Progenitor cell of endocrine pancreas (in vitro differentiated cells): ENCODE data around the gene HPF1. TPM values are rescaled to one million over a fixed set of nuclear protein-coding genes. Genes with fewer than 3 reads are reported as not detected.
"Not testable (repeated sequence)": the region's sequence is repeated elsewhere in the genome, so short reads cannot be mapped to it uniquely, and the experiment has no call there.

Experiments
- DNase-seq: peaks from one replicate; pipeline ENCODE4 v3.0.0; 2021; ENCODE audit warnings: low spot score; ENCODE audit not compliant: unreplicated experiment
- H3K27ac Mint-ChIP-seq: 2 replicates; pipeline ENCODE4 v1.8.0; 2021; ENCODE audit warnings: mild to moderate bottlenecking, moderate library complexity, mixed read lengths
- H3K27me3 Mint-ChIP-seq: 2 replicates; pipeline ENCODE4 v1.8.0; 2021; ENCODE audit warnings: mixed read lengths
- H3K36me3 Mint-ChIP-seq: 2 replicates; pipeline ENCODE4 v1.8.0; 2022; ENCODE audit warnings: mixed read lengths; ENCODE audit not compliant: insufficient read depth
- H3K4me1 Mint-ChIP-seq: 2 replicates; pipeline ENCODE4 v1.8.0; 2021; ENCODE audit warnings: low read depth, mixed read lengths
- H3K4me3 Mint-ChIP-seq: 2 replicates; pipeline ENCODE4 v1.8.0; 2021; ENCODE audit warnings: low read depth, mild to moderate bottlenecking, moderate library complexity, mixed read lengths
- H3K9me3 Mint-ChIP-seq: 2 replicates; pipeline ENCODE4 v1.8.0; 2021; ENCODE audit warnings: low read depth, mixed read lengths
- CTCF ChIP-seq: fragments of 200-600 bp; sonication (generic); IDR thresholded peaks from one replicate; pipeline ENCODE4 v1.5.0; 2021; ENCODE audit warnings: antibody characterized with exemption, mild to moderate bottlenecking; ENCODE audit not compliant: unreplicated experiment
- total RNA-seq: library from RNA; stranded (reverse); gene quantifications from 2 replicates; pipeline ENCODE4 v1.2.1, GENCODE V29; 2021

The HPF1 gene
- total RNA-seq, 1 donor from 2014 or later: 33.3 TPM

DNA sequence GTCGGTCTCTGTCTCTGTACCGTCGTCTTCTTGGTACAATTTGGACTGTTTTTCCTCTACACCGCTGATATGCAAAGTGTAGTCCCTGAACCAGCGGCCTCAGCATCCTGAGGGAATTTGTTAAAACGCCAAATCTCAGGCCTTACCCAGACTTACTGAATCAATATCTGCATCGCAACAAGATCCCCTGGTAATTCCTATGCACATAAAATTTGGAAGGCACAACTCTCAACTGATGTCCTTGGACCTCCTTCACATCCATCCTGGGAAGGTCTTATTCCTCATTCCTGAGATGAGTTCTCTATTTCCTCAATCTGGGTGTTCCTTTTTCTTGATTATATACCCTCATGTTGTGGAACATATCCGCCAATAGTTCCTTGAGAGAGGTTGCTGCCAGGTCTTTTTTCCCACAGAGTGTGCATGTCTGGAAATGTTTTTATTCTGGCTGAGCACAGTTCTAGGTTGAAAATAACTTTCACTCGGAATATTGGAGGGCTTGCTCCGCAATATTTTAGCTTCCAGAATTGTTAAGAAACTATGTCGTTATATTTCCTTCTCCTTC lies 738 bp upstream of the HPF1 start:
- peaks cover 4% of the 10 kb centered on the region for H3K27me3 Mint-ChIP-seq
- no peaks in the 10 kb centered on the region for H3K9me3 Mint-ChIP-seq
- peak overlapping the region; percentile 85 for H3K4me3 Mint-ChIP-seq
- H3K27ac Mint-ChIP-seq: no peak overlapping the region
- no peak for TF ChIP-seq CTCF
- H3K4me1 Mint-ChIP-seq: peaks cover 11% of the 10 kb centered on the region
- DNase-seq: no peak
- H3K36me3 Mint-ChIP-seq: no peaks in the 10 kb centered on the region

DNA sequence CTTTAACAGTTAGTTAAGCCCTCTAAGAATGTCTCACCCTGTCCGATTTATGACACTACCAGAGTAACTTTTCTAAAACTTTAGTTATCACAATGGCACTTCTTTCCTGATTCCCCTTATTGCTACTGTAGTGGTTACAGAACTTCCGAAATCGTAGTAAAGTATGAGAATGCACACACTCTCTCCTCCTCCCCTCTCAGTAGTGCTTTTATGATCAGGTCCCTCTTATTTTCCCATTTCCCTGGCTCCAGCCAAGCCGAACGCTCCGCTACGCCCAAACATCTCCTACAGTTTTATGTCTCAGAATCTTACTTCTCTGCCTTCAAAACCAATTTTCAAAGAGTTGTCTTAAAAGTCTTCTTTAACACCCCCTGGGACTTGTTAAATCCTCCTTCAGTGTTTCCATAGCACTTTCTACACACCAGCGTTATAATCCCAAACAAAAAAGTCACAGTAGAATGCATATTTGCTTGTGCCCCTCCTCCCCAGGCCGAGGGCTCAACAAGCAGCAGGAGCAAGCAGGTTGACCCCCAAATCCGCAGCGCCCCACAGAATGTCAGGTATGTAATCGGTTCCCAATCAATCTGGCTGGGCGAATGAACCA lies 671 bp downstream of the HPF1 start:
- Mint-ChIP-seq H3K27ac (peak overlapping the region; percentile 93), H3K4me3 (peak overlapping the region; percentile 85), H3K27me3 (peaks cover 4% of the 10 kb centered on the region), H3K9me3 (no peaks in the 10 kb centered on the region), H3K4me1 (peaks cover 11% of the 10 kb centered on the region), H3K36me3 (peaks cover 2% of the 10 kb centered on the region)
- DNase-seq: no peak
- no peak for TF ChIP-seq CTCF

GRCh38 chr4:169745291-169745690 lies 12.5 kb downstream of the HPF1 start:
- Mint-ChIP-seq H3K9me3 (no peaks in the 10 kb centered on the region), H3K27ac (no peak overlapping the region), H3K36me3 (peaks cover 7% of the 10 kb centered on the region), H3K4me1 (no peaks in the 10 kb centered on the region), H3K27me3 (no peaks in the 10 kb centered on the region), H3K4me3 (no peak overlapping the region)
- DNase-seq: no peak
- TF ChIP-seq CTCF: no peak

- Mint-ChIP-seq H3K9me3 (no peaks in the 10 kb centered on the region), H3K27ac (no peak overlapping the region), H3K4me1 (no peaks in the 10 kb centered on the region), H3K36me3 (peaks cover 6% of the 10 kb centered on the region), H3K4me3 (no peak overlapping the region), H3K27me3 (no peaks in the 10 kb centered on the region)
- no peak for TF ChIP-seq CTCF
- DNase-seq: no peak
These were observed 13.1 kb downstream of the HPF1 start for GRCh38 chr4:169744601-169745000.

DNA sequence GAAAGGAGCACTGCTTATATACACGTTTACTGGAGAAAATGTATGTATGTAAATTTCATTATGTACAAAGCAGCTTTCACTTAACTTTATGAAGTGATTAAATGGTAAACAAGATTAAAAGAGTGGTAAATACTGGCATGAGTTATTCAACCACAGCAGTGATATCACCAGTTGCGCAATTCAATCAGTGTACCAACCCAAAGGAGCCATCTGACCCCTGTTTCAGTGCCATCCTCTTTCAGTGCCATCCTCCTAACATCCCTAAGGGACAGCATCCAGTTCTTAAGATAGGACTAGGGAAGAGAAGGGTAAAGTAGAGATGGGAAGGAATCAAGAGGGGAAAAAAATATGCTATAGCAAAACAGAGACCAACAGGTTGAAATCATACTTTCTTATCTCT lies 16.2 kb downstream of the HPF1 start:
- Mint-ChIP-seq H3K4me1 (no peaks in the 10 kb centered on the region), H3K27ac (no peak overlapping the region), H3K4me3 (no peak overlapping the region), H3K27me3 (no peaks in the 10 kb centered on the region), H3K36me3 (peaks cover 13% of the 10 kb centered on the region), H3K9me3 (no peaks in the 10 kb centered on the region)
- no peak for DNase-seq
- no peak for TF ChIP-seq CTCF

DNA sequence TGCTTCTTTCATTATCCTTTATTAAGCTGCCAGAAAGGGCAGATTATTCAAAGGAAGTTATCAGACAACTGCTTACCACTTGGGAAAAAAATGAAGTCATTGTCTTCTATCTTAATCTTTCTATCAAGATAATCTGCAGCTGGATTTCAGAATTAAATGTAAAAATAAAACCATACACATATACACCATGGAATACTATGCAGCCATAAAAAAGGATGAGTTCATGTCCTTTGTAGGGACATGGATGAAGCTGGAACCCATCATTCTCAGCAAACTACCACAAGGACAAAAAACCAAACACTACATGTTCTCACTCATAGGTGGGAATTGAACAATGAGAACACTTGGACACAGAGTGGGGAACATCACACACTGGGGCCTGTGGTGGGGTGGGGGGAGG lies 19.1 kb downstream of the HPF1 start:
- not testable (repeated sequence) for H3K4me3 Mint-ChIP-seq, H3K9me3 Mint-ChIP-seq

More for the DNA sequence above, 19.1 kb downstream of the HPF1 start:
- not testable (repeated sequence) for DNase-seq, H3K4me1 Mint-ChIP-seq, H3K27ac Mint-ChIP-seq, H3K27me3 Mint-ChIP-seq
- peaks cover 17% of the 10 kb centered on the region for H3K36me3 Mint-ChIP-seq
